Brain pericyte (primary cell): Measurements from ENCODE around the gene CUX1.
A peak's percentile ranks its signal among the peaks of the same experiment; 100 is the strongest.
"Not testable (repeated sequence)": the region's sequence is repeated elsewhere in the genome, so short reads cannot be mapped to it uniquely, and the experiment has no call there.

Source experiments
- DNase-seq: peaks from one replicate; pipeline ENCODE4 v3.0.0-alpha.2; 2012; ENCODE audit warnings: low read depth, low spot score

Gene CUX1

GRCh38 chr7:102040569-102040968 is 223.1 kb downstream of the CUX1 start:
- no peak for DNase-seq

- DNase-seq: no peak
Measured at GRCh38 chr7:102042016-102042656, 224.7 kb downstream of the CUX1 start.

- DNase-seq: not testable (repeated sequence)
Measured at GRCh38 chr7:102042796-102043195, 225.4 kb downstream of the CUX1 start.

- DNase-seq: peak; percentile 5
Measured at GRCh38 chr7:102044641-102044983, 227.2 kb downstream of the CUX1 start.

- peak; percentile 66 for DNase-seq
Measured at GRCh38 chr7:102044984-102045673, 227.7 kb downstream of the CUX1 start.

- DNase-seq: no peak
Measured at GRCh38 chr7:102045681-102046372, 228.4 kb downstream of the CUX1 start.

- no peak for DNase-seq
Measured at GRCh38 chr7:102046373-102047117, 229.1 kb downstream of the CUX1 start.

- DNase-seq: no peak
Measured at GRCh38 chr7:102047167-102047566, 229.7 kb downstream of the CUX1 start.

- DNase-seq: no peak
Measured at GRCh38 chr7:102049765-102050164, 232.3 kb downstream of the CUX1 start.

GRCh38 chr7:102050864-102051460 is 233.5 kb downstream of the CUX1 start:
- no peak for DNase-seq

GRCh38 chr7:102051736-102052135 is 234.3 kb downstream of the CUX1 start:
- not testable (repeated sequence) for DNase-seq

GRCh38 chr7:102054158-102054557 is 236.7 kb downstream of the CUX1 start:
- no peak for DNase-seq

GRCh38 chr7:102055181-102055976 is 238.0 kb downstream of the CUX1 start:
- DNase-seq: no peak

GRCh38 chr7:102059524-102059923 is 242.1 kb downstream of the CUX1 start:
- DNase-seq: no peak

- DNase-seq: no peak
Measured at GRCh38 chr7:102061354-102061945, 244.0 kb downstream of the CUX1 start.

- no peak for DNase-seq
Measured at GRCh38 chr7:102061981-102062390, 244.6 kb downstream of the CUX1 start.

GRCh38 chr7:102063690-102064180 is 246.3 kb downstream of the CUX1 start:
- no peak for DNase-seq

- no peak for DNase-seq
Measured at GRCh38 chr7:102064361-102065025, 247.1 kb downstream of the CUX1 start.

GRCh38 chr7:102065226-102065625 is 247.8 kb downstream of the CUX1 start:
- DNase-seq: no peak

GRCh38 chr7:102066476-102066875 is 249.1 kb downstream of the CUX1 start:
- no peak for DNase-seq
